Astrocyte (in vitro differentiated cells and primary cell): ENCODE measurements around the gene MSH5. TPM values are rescaled to one million over a fixed set of nuclear protein-coding genes. Genes with fewer than 3 reads are reported as not detected.

ENCODE experiments used
- DNase-seq: peaks from one replicate; pipeline ENCODE4 v3.0.0-alpha.2; 2010; ENCODE audit warnings: low read depth
- FAIRE-seq: peaks from 2 replicates; lab custom pipeline; 2011; peaks lifted over from hg19 to GRCh38; lab: Jason Lieb, UNC
- H2AFZ ChIP-seq: 2 replicates; pipeline ENCODE4 v1.6.0; 2012; ENCODE audit warnings: low read depth, low read length, inconsistent platforms
- H3K27ac ChIP-seq: 2 replicates; pipeline ENCODE4 v1.5.1; 2011; ENCODE audit warnings: low read depth, low read length, inconsistent platforms
- H3K27me3 ChIP-seq: 2 replicates; pipeline ENCODE4 v1.6.0; 2011; ENCODE audit warnings: low read length, inconsistent platforms; ENCODE audit not compliant: insufficient read depth
- H3K36me3 ChIP-seq: 2 replicates; pipeline ENCODE4 v1.5.1; 2011; ENCODE audit warnings: low read length, inconsistent platforms; ENCODE audit not compliant: insufficient read depth
- H3K4me1 ChIP-seq: 2 replicates; pipeline ENCODE4 v1.5.1; 2011; ENCODE audit warnings: low read length, inconsistent platforms; ENCODE audit not compliant: insufficient read depth
- H3K4me2 ChIP-seq: 2 replicates; pipeline ENCODE4 v1.6.0; 2012; ENCODE audit warnings: low read length, inconsistent platforms
- H3K4me3 ChIP-seq: 2 replicates; pipeline ENCODE4 v1.5.1; 2011; ENCODE audit warnings: low read depth, mild to moderate bottlenecking, low read length, inconsistent platforms; ENCODE audit not compliant: insufficient read depth
- H3K79me2 ChIP-seq: 2 replicates; pipeline ENCODE4 v1.6.0; 2012; ENCODE audit warnings: mild to moderate bottlenecking, low read length, inconsistent platforms; ENCODE audit not compliant: insufficient read depth
- H3K9ac ChIP-seq: 2 replicates; pipeline ENCODE4 v1.6.0; 2012; ENCODE audit warnings: mild to moderate bottlenecking, low read length, inconsistent platforms
- H3K9me3 ChIP-seq: 2 replicates; pipeline ENCODE4 v1.5.1; 2012; ENCODE audit warnings: low read depth, mild to moderate bottlenecking, low read length, inconsistent platforms; ENCODE audit not compliant: insufficient read depth
- H4K20me1 ChIP-seq: 2 replicates; pipeline ENCODE4 v1.6.0; 2012; ENCODE audit warnings: low read length, inconsistent platforms; ENCODE audit not compliant: insufficient read depth
- H3K27ac Mint-ChIP-seq: one replicate; pipeline ENCODE4 v1.8.0; 2021; ENCODE audit warnings: mild to moderate bottlenecking, mixed read lengths; ENCODE audit not compliant: unreplicated experiment
- H3K27me3 Mint-ChIP-seq: one replicate; pipeline ENCODE4 v1.8.0; 2021; ENCODE audit warnings: low read depth, mixed read lengths; ENCODE audit not compliant: unreplicated experiment
- H3K36me3 Mint-ChIP-seq: one replicate; pipeline ENCODE4 v1.8.0; 2021; ENCODE audit warnings: low read depth, mixed read lengths; ENCODE audit not compliant: unreplicated experiment
- H3K4me1 Mint-ChIP-seq: one replicate; pipeline ENCODE4 v1.8.0; 2021; ENCODE audit warnings: low read depth, mixed read lengths; ENCODE audit not compliant: unreplicated experiment
- H3K4me3 Mint-ChIP-seq: one replicate; pipeline ENCODE4 v1.8.0; 2021; ENCODE audit warnings: mild to moderate bottlenecking, moderate library complexity, mixed read lengths; ENCODE audit not compliant: unreplicated experiment
- H3K9me3 Mint-ChIP-seq: one replicate; pipeline ENCODE4 v1.8.0; 2021; ENCODE audit warnings: mild to moderate bottlenecking, mixed read lengths; ENCODE audit not compliant: unreplicated experiment
- EZH2 ChIP-seq: IDR thresholded peaks from 2 replicates; pipeline ENCODE4 v1.6.1; 2012; ENCODE audit warnings: mild to moderate bottlenecking, low read length, inconsistent platforms; ENCODE audit not compliant: insufficient read depth
- total RNA-seq: library from RNA; stranded (reverse); gene quantifications from 2 replicates; pipeline ENCODE4 v1.2.1, GENCODE V29; 2021
- TF ChIP-seq, protein P1 (sequence below): IDR thresholded peaks from 2 replicates; pipeline ENCODE4 v1.5.1; 2011; ENCODE audit warnings: low read depth, mild to moderate bottlenecking, inconsistent platforms, low read length, moderate library complexity; ENCODE audit not compliant: insufficient read depth

The MSH5 gene
- total RNA-seq, 1 donor from 2014 or later, result 6.8 TPM

DNA sequence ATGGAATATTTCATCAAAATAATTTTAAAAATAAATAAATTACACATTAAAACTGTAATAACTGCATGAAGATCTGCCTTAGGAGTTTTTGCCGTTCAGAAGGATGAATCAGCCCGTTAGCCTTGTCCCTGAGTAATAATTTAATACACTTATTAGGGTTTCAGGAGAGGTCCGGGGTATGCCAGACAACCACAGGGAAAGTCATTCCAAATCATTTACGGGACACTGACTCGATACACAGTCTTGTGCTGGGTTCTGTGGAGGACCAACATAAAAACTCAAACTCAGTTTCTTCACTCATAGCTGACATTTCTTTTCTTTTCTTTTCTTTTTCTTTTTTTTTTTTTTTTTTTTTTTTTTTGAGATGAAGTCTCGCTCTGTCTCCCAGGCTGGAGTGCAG lies 33.9 kb upstream of the MSH5 start:
- Histone ChIP-seq H4K20me1 (peaks cover 15% of the 10 kb centered on the region), H3K27ac (no peak overlapping the region), H3K4me1 (peaks cover 17% of the 10 kb centered on the region), H3K36me3 (no peaks in the 10 kb centered on the region), H3K9ac (no peak overlapping the region), H3K9me3 (no peaks in the 10 kb centered on the region), H3K79me2 (peaks cover 20% of the 10 kb centered on the region), H3K27me3 (no peaks in the 10 kb centered on the region), H3K4me2 (no peak overlapping the region), H2AFZ (no peak overlapping the region), H3K4me3 (no peak overlapping the region)
- peaks cover 12% of the 10 kb centered on the region for H3K27me3 Mint-ChIP-seq
- H3K4me1 Mint-ChIP-seq, result peaks cover 9% of the 10 kb centered on the region
- FAIRE-seq (no peak), DNase-seq (no peak)
- H3K36me3 Mint-ChIP-seq, result peaks cover 2% of the 10 kb centered on the region
- no peaks in the 10 kb centered on the region for H3K9me3 Mint-ChIP-seq
- TF ChIP-seq, protein P1, sequence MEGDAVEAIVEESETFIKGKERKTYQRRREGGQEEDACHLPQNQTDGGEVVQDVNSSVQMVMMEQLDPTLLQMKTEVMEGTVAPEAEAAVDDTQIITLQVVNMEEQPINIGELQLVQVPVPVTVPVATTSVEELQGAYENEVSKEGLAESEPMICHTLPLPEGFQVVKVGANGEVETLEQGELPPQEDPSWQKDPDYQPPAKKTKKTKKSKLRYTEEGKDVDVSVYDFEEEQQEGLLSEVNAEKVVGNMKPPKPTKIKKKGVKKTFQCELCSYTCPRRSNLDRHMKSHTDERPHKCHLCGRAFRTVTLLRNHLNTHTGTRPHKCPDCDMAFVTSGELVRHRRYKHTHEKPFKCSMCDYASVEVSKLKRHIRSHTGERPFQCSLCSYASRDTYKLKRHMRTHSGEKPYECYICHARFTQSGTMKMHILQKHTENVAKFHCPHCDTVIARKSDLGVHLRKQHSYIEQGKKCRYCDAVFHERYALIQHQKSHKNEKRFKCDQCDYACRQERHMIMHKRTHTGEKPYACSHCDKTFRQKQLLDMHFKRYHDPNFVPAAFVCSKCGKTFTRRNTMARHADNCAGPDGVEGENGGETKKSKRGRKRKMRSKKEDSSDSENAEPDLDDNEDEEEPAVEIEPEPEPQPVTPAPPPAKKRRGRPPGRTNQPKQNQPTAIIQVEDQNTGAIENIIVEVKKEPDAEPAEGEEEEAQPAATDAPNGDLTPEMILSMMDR, result no peak
- TF ChIP-seq EZH2, result no peak
- no peak overlapping the region for H3K27ac Mint-ChIP-seq
- no peak overlapping the region for H3K4me3 Mint-ChIP-seq

DNA sequence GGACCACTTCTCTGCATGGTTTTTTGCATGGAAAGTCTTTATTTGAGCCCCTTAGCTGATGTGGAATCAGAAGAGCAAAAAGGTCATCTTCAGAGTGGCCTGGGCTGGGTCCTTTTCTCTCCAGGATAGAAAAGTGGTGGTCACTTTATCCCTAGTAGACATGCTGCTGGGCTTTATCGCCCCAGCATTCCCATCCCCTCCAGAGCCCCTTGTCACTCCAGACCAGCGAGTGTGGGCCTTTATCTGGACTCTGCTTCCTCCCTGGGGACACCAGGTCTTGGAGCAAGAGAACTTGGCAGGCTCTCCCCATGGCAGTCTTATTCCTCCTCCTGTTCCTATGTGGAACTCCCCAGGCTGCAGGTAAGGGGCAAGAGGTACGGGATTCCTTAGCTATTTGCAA lies 33.2 kb upstream of the MSH5 start, which contains the start of gene LY6G6F:
Gene LY6G6F (plus strand): TSS at position 268 of the 400 bp plus-strand sequence. CDS start 41 bp downstream, at position 309.
- Mint-ChIP-seq H3K4me1 (peaks cover 6% of the 10 kb centered on the region), H3K4me3 (no peak within 1 kb of the TSS), H3K36me3 (peaks cover 4% of the 10 kb centered on the region), H3K27me3 (peaks cover 13% of the 10 kb centered on the region), H3K27ac (no peak within 1 kb of the TSS), H3K9me3 (no peaks in the 10 kb centered on the region)
- Histone ChIP-seq H3K4me1 (peaks cover 12% of the 10 kb centered on the region), H4K20me1 (peaks cover 8% of the 10 kb centered on the region), H3K4me2 (no peak within 1 kb of the TSS), H3K9me3 (no peaks in the 10 kb centered on the region), H3K79me2 (peaks cover 14% of the 10 kb centered on the region), H3K9ac (no peak within 1 kb of the TSS), H3K27me3 (no peaks in the 10 kb centered on the region), H2AFZ (no peak within 1 kb of the TSS), H3K4me3 (no peak within 1 kb of the TSS), H3K36me3 (no peaks in the 10 kb centered on the region), H3K27ac (no peak within 1 kb of the TSS)
- TF ChIP-seq, protein P1, result no peak
- no peak for TF ChIP-seq EZH2
- DNase-seq (no peak), FAIRE-seq (no peak)

DNA sequence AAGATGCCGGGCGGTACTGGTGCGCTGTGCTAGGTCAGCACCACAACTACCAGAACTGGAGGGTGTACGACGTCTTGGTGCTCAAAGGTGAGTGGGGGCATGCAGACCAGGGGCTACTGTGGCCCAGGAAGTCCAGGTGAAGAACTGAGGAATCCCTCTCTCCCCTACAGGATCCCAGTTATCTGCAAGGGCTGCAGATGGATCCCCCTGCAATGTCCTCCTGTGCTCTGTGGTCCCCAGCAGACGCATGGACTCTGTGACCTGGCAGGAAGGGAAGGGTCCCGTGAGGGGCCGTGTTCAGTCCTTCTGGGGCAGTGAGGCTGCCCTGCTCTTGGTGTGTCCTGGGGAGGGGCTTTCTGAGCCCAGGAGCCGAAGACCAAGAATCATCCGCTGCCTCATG lies 32.1 kb upstream of the MSH5 start:
- Mint-ChIP-seq H3K27me3 (peaks cover 18% of the 10 kb centered on the region), H3K4me3 (no peak overlapping the region), H3K9me3 (no peaks in the 10 kb centered on the region), H3K4me1 (peaks cover 3% of the 10 kb centered on the region), H3K27ac (no peak overlapping the region), H3K36me3 (peaks cover 2% of the 10 kb centered on the region)
- H3K36me3 ChIP-seq, result no peaks in the 10 kb centered on the region
- H3K27ac ChIP-seq, result no peak overlapping the region
- TF ChIP-seq EZH2, result no peak
- TF ChIP-seq, protein P1, result no peak
- no peak for DNase-seq
- H3K79me2 ChIP-seq, result peaks cover 3% of the 10 kb centered on the region
- H3K9me3 ChIP-seq, result no peaks in the 10 kb centered on the region
- no peak for FAIRE-seq
- H3K27me3 ChIP-seq, result peaks cover 2% of the 10 kb centered on the region
- H2AFZ ChIP-seq, result no peak overlapping the region
- H3K4me2 ChIP-seq, result no peak overlapping the region
- no peak overlapping the region for H3K4me3 ChIP-seq
- peaks cover 6% of the 10 kb centered on the region for H3K4me1 ChIP-seq
- H4K20me1 ChIP-seq, result no peaks in the 10 kb centered on the region
- no peak overlapping the region for H3K9ac ChIP-seq
